Neural crest cell (in vitro differentiated cells): ENCODE data around the gene PLCH2. TPM values are rescaled to one million over a fixed set of nuclear protein-coding genes. Genes with fewer than 3 reads are reported as not detected.
"Not testable (repeated sequence)": the region's sequence is repeated elsewhere in the genome, so short reads cannot be mapped to it uniquely, and the experiment has no call there.

ENCODE experiments used
- DNase-seq: peaks from one replicate; pipeline ENCODE4 v3.0.0; 2021; ENCODE audit warnings: low read depth, mixed read lengths, low spot score
- H3K27ac Mint-ChIP-seq: one replicate; pipeline ENCODE4 v1.8.0; 2021; ENCODE audit warnings: mild to moderate bottlenecking, mixed read lengths; ENCODE audit not compliant: unreplicated experiment
- H3K27me3 Mint-ChIP-seq: 2 replicates; pipeline ENCODE4 v1.8.0; 2021; ENCODE audit warnings: low read depth, mild to moderate bottlenecking, mixed read lengths
- H3K36me3 Mint-ChIP-seq: 2 replicates; pipeline ENCODE4 v1.8.0; 2021; ENCODE audit warnings: low read depth, mild to moderate bottlenecking, mixed read lengths
- H3K4me1 Mint-ChIP-seq: 2 replicates; pipeline ENCODE4 v1.8.0; 2021; ENCODE audit warnings: mixed read lengths
- H3K4me3 Mint-ChIP-seq: one replicate; pipeline ENCODE4 v1.8.0; 2021; ENCODE audit warnings: mild to moderate bottlenecking, mixed read lengths
- H3K9me3 Mint-ChIP-seq: 2 replicates; pipeline ENCODE4 v1.8.0; 2021; ENCODE audit warnings: mixed read lengths
- total RNA-seq: library from RNA; stranded (reverse); gene quantifications from 2 replicates; pipeline ENCODE4 v1.2.1, GENCODE V29; 2021
- TF ChIP-seq, protein P1 (sequence below): fragments of 200-600 bp; sonication (generic); conservative IDR thresholded peaks from 2 replicates; pipeline ENCODE4 v1.5.0; 2021; ENCODE audit warnings: antibody characterized with exemption, mild to moderate bottlenecking

Gene PLCH2
- total RNA-seq, 1 donor from 2014 or later = 0.37 TPM

DNA sequence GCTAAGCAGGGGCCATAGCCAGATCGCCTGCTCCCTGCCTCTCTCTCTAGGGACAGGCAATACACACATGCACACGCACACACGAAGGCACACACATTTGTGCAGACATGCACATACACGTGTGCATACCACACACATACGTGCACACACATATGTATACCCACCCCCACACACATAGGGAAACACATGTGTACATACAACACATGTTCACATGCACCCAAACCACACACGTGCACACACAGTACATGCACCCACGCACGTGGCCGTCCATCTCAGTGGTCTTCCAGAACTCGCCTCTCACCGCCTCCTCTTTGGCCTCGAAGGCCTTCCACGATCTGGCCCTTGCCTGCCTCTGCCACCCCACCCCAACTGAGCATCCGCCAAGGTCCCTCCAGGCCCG, 38.5 kb upstream of the PLCH2 start:
- DNase-seq = no peak
- Mint-ChIP-seq H3K27me3 (peaks cover 10% of the 10 kb centered on the region), H3K4me3 (no peak overlapping the region), H3K36me3 (no peaks in the 10 kb centered on the region), H3K27ac (no peak overlapping the region), H3K4me1 (no peaks in the 10 kb centered on the region), H3K9me3 (no peaks in the 10 kb centered on the region)
- TF ChIP-seq, protein P1, sequence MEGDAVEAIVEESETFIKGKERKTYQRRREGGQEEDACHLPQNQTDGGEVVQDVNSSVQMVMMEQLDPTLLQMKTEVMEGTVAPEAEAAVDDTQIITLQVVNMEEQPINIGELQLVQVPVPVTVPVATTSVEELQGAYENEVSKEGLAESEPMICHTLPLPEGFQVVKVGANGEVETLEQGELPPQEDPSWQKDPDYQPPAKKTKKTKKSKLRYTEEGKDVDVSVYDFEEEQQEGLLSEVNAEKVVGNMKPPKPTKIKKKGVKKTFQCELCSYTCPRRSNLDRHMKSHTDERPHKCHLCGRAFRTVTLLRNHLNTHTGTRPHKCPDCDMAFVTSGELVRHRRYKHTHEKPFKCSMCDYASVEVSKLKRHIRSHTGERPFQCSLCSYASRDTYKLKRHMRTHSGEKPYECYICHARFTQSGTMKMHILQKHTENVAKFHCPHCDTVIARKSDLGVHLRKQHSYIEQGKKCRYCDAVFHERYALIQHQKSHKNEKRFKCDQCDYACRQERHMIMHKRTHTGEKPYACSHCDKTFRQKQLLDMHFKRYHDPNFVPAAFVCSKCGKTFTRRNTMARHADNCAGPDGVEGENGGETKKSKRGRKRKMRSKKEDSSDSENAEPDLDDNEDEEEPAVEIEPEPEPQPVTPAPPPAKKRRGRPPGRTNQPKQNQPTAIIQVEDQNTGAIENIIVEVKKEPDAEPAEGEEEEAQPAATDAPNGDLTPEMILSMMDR = no peak

DNA sequence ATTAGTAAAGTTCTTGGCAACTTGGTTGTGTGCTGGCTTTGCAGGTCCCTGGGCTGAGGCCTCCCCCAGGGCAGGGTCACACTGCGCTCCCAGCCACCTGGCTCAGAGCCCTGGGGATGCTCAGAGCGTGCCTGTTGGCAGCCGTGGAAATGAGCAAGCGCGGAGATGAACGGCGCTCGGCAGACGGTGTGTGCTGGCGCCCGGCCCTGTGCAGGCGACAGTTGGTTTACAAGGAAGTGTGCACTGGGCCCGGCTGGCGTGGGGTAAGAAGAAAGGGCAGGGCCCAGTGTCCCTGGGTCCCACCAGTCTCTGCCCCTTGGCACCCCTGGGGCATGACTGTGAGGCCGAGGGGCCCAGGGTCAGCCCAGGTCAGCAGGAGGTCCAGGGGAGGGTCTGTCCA, 38.1 kb upstream of the PLCH2 start:
- Mint-ChIP-seq H3K4me1 (no peaks in the 10 kb centered on the region), H3K36me3 (no peaks in the 10 kb centered on the region), H3K9me3 (no peaks in the 10 kb centered on the region), H3K27ac (no peak overlapping the region), H3K4me3 (no peak overlapping the region), H3K27me3 (peaks cover 14% of the 10 kb centered on the region)
- TF ChIP-seq, protein P1 = no peak
- no peak for DNase-seq

- H3K36me3 Mint-ChIP-seq = no peaks in the 10 kb centered on the region
- no peak overlapping the region for H3K27ac Mint-ChIP-seq
Observed at GRCh38 chr1:2438641-2439040, 37.4 kb upstream of the PLCH2 start.

DNA sequence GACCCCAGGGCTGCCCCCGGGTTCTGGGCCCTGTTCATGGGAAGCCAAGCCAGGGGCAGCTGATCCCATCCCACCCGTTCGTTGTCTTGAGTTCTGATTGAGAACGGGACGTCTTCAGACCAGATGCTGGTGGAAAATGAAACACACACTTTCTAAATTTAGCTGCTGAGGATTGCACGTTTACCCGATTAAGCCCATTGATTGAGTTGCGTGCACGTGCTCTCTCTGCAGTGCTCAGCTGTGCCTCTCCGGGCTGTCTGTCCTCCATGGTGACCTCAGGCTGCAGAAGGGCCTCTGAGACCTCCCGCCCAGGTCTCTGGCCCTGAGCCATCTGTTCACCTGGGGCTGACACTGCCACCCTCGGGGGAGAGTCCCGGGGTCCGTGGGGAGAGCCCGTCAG, 36.7 kb upstream of the PLCH2 start:
- Mint-ChIP-seq H3K27ac (no peak overlapping the region), H3K27me3 (peaks cover 20% of the 10 kb centered on the region), H3K4me1 (no peaks in the 10 kb centered on the region), H3K36me3 (no peaks in the 10 kb centered on the region), H3K4me3 (no peak overlapping the region), H3K9me3 (no peaks in the 10 kb centered on the region)
- no peak for DNase-seq
- TF ChIP-seq, protein P1 = no peak

More at GRCh38 chr1:2438641-2439040, 37.4 kb upstream of the PLCH2 start:
- TF ChIP-seq, protein P1 = no peak
- Mint-ChIP-seq H3K4me3 (no peak overlapping the region), H3K27me3 (peaks cover 15% of the 10 kb centered on the region), H3K4me1 (no peaks in the 10 kb centered on the region), H3K9me3 (no peaks in the 10 kb centered on the region)
- DNase-seq = no peak

DNA sequence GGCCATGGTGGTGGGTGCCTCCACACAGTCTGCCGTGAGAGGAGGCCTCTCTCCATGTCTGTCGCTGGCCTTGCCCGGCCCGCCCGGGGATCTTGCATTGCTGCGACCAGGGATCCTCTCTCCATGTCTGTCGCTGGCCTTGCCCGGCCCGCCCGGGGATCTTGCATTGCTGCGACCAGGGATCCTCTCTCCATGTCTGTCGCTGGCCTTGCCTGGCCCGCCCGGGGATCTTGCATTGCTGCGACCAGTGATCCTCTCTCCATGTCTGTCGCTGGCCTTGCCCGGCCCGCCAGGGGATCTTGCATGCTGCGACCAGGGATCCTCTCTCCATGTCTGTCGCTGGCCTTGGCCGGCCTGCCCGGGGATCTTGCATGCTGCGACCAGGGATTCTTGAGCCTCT, 35.7 kb upstream of the PLCH2 start:
- DNase-seq, H3K36me3 Mint-ChIP-seq, H3K27ac Mint-ChIP-seq, H3K9me3 Mint-ChIP-seq, H3K4me3 Mint-ChIP-seq, H3K4me1 Mint-ChIP-seq: not testable (repeated sequence)
- peaks cover 30% of the 10 kb centered on the region for H3K27me3 Mint-ChIP-seq

GRCh38 chr1:2441746-2442145, 34.3 kb upstream of the PLCH2 start:
- no peaks in the 10 kb centered on the region for H3K36me3 Mint-ChIP-seq
- no peaks in the 10 kb centered on the region for H3K9me3 Mint-ChIP-seq
- no peaks in the 10 kb centered on the region for H3K4me1 Mint-ChIP-seq
- no peak overlapping the region for H3K27ac Mint-ChIP-seq
- no peak for DNase-seq
- H3K27me3 Mint-ChIP-seq = peaks cover 30% of the 10 kb centered on the region
- no peak overlapping the region for H3K4me3 Mint-ChIP-seq
- TF ChIP-seq, protein P1 = no peak
